NB4 (cell line): ENCODE measurements around the gene PARP12.
A peak's percentile ranks its signal among the peaks of the same experiment; 100 is the strongest.

Source experiments
- POLR2A ChIP-seq: IDR thresholded peaks from 2 replicates; pipeline ENCODE4 v1.6.1; 2011; ENCODE audit warnings: mild to moderate bottlenecking; ENCODE audit not compliant: insufficient read length; ENCODE audit errors: extremely low read depth
- TF ChIP-seq, protein P1 (sequence below): IDR thresholded peaks from one replicate; pipeline ENCODE4 v1.5.1; 2012; ENCODE audit warnings: low read depth, low read length

- TF ChIP-seq, protein P1, sequence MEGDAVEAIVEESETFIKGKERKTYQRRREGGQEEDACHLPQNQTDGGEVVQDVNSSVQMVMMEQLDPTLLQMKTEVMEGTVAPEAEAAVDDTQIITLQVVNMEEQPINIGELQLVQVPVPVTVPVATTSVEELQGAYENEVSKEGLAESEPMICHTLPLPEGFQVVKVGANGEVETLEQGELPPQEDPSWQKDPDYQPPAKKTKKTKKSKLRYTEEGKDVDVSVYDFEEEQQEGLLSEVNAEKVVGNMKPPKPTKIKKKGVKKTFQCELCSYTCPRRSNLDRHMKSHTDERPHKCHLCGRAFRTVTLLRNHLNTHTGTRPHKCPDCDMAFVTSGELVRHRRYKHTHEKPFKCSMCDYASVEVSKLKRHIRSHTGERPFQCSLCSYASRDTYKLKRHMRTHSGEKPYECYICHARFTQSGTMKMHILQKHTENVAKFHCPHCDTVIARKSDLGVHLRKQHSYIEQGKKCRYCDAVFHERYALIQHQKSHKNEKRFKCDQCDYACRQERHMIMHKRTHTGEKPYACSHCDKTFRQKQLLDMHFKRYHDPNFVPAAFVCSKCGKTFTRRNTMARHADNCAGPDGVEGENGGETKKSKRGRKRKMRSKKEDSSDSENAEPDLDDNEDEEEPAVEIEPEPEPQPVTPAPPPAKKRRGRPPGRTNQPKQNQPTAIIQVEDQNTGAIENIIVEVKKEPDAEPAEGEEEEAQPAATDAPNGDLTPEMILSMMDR = peak; percentile 65
- TF ChIP-seq POLR2A = no peak
Observed at GRCh38 chr7:140003913-140004382, 58.8 kb downstream of the PARP12 start.
